Gastrocnemius medialis (tissue), 4 donors: ENCODE results near the gene EIF2S2. TPM values are rescaled to one million over a fixed set of nuclear protein-coding genes. Genes with fewer than 3 reads are reported as not detected.

ENCODE experiments used
- ATAC-seq, 2 donors: fragments of 150-250 bp; one replicate each; pipeline ENCODE4 v1.9.1; 2016
- DNase-seq, 2 donors: peaks; one replicate each; pipeline ENCODE4 v3.0.0-alpha.2; 2019
- H3K27ac ChIP-seq, 4 donors: fragments of 200-600 bp; sonication (generic); 1 replicate in 1 of 4; 2 replicates in 3 of 4; pipeline ENCODE4 v1.5.1; 2016 to 2018; ENCODE audit warnings: mild to moderate bottlenecking in 2 of 4, moderate library complexity in 1 of 4
- H3K27me3 ChIP-seq, 3 donors: fragments of 200-600 bp; sonication (generic) in 2 of 3; 1 replicate in 1 of 3; 2 replicates in 2 of 3; pipeline versions ENCODE4 v1.5.1 to v1.6.0; 2016 to 2019; ENCODE audit warnings: mild to moderate bottlenecking in 1 of 3, moderate library complexity in 1 of 3
- H3K36me3 ChIP-seq, 2 donors: fragments of 200-600 bp; sonication (generic) in 1 of 2; one replicate each; pipeline ENCODE4 v1.5.1; 2017 to 2018
- H3K4me1 ChIP-seq, 2 donors: fragments of 200-600 bp; sonication (generic) in 1 of 2; one replicate each; pipeline ENCODE4 v1.5.1; 2016 to 2017; ENCODE audit warnings: mild to moderate bottlenecking in 2 of 2
- H3K4me3 ChIP-seq, 4 donors: fragments of 200-600 bp; sonication (generic) in 3 of 4; 1 replicate in 1 of 4; 2 replicates in 3 of 4; pipeline ENCODE4 v1.5.1; 2016 to 2019; ENCODE audit warnings: mild to moderate bottlenecking in 2 of 4
- H3K9me3 ChIP-seq, 3 donors: fragments of 200-600 bp; sonication (generic) in 2 of 3; 1 replicate in 1 of 3; 2 replicates in 2 of 3; pipeline ENCODE4 v1.5.1; 2016 to 2019
- CTCF ChIP-seq, 5 experiments: fragments of 450-650 bp in 3 of 5; fragments of 200-600 bp in 2 of 5; sonication (generic) in 2 of 5; IDR thresholded peaks in 4 of 5; conservative IDR thresholded peaks in 1 of 5; 1 replicate in 4 of 5; 2 replicates in 1 of 5; pipeline ENCODE4 v1.5.1; 2016 to 2019; ENCODE audit warnings: antibody characterized with exemption in 5 of 5, mild to moderate bottlenecking in 3 of 5, moderate library complexity in 3 of 5
- POLR2A ChIP-seq, 2 donors: fragments of 450-650 bp; IDR thresholded peaks; one replicate each; pipeline ENCODE4 v1.6.1; 2017; ENCODE audit warnings: antibody characterized with exemption in 2 of 2, mild to moderate bottlenecking in 2 of 2, moderate library complexity in 2 of 2
- in situ Hi-C, 4 donors: fragments of 200-750 bp; cut with MboI; loops; one replicate each; pipeline versions ENCODE4 v1.15.0 to v1.8.0; 2017; ENCODE audit warnings: low sequenced_read_pairs in 4 of 4
- intact Hi-C: fragments of 100-400 bp; cut with DNase I; formaldehyde crosslinking; loops from one replicate; pipeline ENCODE4 v1.15.1; 2023; ENCODE audit warnings: low total_unique reads
- total RNA-seq, 4 donors: library from RNA; depleted of rRNA; stranded (reverse); fragments of >200 nt; gene quantifications; one replicate each; pipeline versions ENCODE4 v1.1.0 to v1.2.3, GENCODE V29; 2016

EIF2S2 gene
- total RNA-seq, 4 donors from 2014 or later = 79.0 to 85.2 (median 83.9) TPM

- Histone ChIP-seq H3K9me3 (no peaks in the 10 kb centered on the region), H3K4me3 (no peak overlapping the region), H3K27me3 (no peaks in the 10 kb centered on the region), H3K4me1 (peaks cover 41 to 65% of the 10 kb centered on the region in 2 donors), H3K36me3 (no peaks in the 10 kb centered on the region), H3K27ac (no peak overlapping the region)
- in situ Hi-C loops = loop anchor here in 2 of 4 donors (10.0 to 25.0 kb wide), 2 partner anchors 55 to 113 kb away; partner anchors contain the start of gene RALY (in 1 of the 2)
- TF ChIP-seq CTCF (IDR thresholded peaks at IDR 0.05 in 4 of 5, conservative IDR thresholded peaks at IDR 0.05 in 1 of 5) (no peak), POLR2A (IDR thresholded peaks at IDR 0.05) (no peak)
- ATAC-seq = no peak
- intact Hi-C loops = no loop called here
- no peak for DNase-seq
These were observed 61.9 kb downstream of the EIF2S2 start for GRCh38 chr20:34049897-34050695.

GRCh38 chr20:34049389-34049788 is 62.7 kb downstream of the EIF2S2 start:
- no peak for TF ChIP-seq CTCF (IDR thresholded peaks at IDR 0.05 in 4 of 5, conservative IDR thresholded peaks at IDR 0.05 in 1 of 5)
- no peak for TF ChIP-seq POLR2A (IDR thresholded peaks at IDR 0.05)
- Histone ChIP-seq H3K36me3 (no peaks in the 10 kb centered on the region), H3K27me3 (no peaks in the 10 kb centered on the region), H3K4me3 (no peak overlapping the region), H3K27ac (no peak overlapping the region), H3K4me1 (peaks cover 46 to 72% of the 10 kb centered on the region in 2 donors), H3K9me3 (no peaks in the 10 kb centered on the region)
- intact Hi-C loops (no loop called here), in situ Hi-C loops (loop anchor here in 1 of 4 donors (10.0 kb wide), 1 partner anchor 55 kb away; the partner anchor contains the start of gene RALY)
- ATAC-seq (no peak), DNase-seq (no peak)

- no peak for TF ChIP-seq POLR2A (IDR thresholded peaks at IDR 0.05)
- TF ChIP-seq CTCF (IDR thresholded peaks at IDR 0.05 in 4 of 5, conservative IDR thresholded peaks at IDR 0.05 in 1 of 5) = no peak
- no peaks in the 10 kb centered on the region for H3K9me3 ChIP-seq
- no peak for ATAC-seq
- peaks cover 55 to 85% of the 10 kb centered on the region in 2 donors for H3K4me1 ChIP-seq
- H3K27ac ChIP-seq = no peak overlapping the region
- intact Hi-C loops = no loop called here
- in situ Hi-C loops = loop anchor here in 1 of 4 donors (10.0 kb wide), 1 partner anchor 53 kb away; the partner anchor contains the start of gene RALY
- H3K36me3 ChIP-seq = no peaks in the 10 kb centered on the region
- no peak for DNase-seq
- H3K4me3 ChIP-seq = no peak overlapping the region
- H3K27me3 ChIP-seq = no peaks in the 10 kb centered on the region
These were observed 64.1 kb downstream of the EIF2S2 start for GRCh38 chr20:34047917-34048316.

- Histone ChIP-seq H3K4me1 (peaks cover 61 to 85% of the 10 kb centered on the region in 2 donors), H3K4me3 (no peak overlapping the region), H3K27me3 (no peaks in the 10 kb centered on the region), H3K36me3 (no peaks in the 10 kb centered on the region), H3K27ac (no peak overlapping the region), H3K9me3 (no peaks in the 10 kb centered on the region)
- DNase-seq (no peak), ATAC-seq (no peak)
- in situ Hi-C loops (loop anchor here in 1 of 4 donors (10.0 kb wide), 1 partner anchor 52 kb away; the partner anchor contains the start of gene RALY), intact Hi-C loops (no loop called here)
- TF ChIP-seq POLR2A (IDR thresholded peaks at IDR 0.05) (no peak), CTCF (IDR thresholded peaks at IDR 0.05 in 4 of 5, conservative IDR thresholded peaks at IDR 0.05 in 1 of 5) (no peak)
These were observed 64.9 kb downstream of the EIF2S2 start for GRCh38 chr20:34047010-34047687.
